Measurements from ENCODE around the gene ESRRG.

ESRRG gene

DNA sequence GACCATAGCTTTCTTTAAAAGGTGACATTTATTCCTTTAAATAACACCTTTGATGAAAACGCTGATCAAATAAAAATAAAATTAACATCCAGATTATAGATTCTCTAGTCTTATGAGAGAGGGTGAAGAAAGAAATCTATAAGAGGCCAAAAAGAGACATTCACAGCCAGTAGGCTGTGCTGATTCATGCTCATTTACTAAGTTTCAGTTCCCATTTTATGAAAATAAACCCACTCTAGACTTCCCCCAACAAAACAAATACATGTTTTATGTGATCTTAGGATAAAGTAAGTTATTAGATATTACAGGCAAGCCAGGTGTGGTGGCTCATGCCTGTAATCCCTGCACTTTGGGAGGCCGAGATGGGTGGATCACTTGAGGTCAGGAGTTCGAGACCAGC lies 21.1 kb downstream of the ESRRG start:
- no peak for DNase-seq

DNA sequence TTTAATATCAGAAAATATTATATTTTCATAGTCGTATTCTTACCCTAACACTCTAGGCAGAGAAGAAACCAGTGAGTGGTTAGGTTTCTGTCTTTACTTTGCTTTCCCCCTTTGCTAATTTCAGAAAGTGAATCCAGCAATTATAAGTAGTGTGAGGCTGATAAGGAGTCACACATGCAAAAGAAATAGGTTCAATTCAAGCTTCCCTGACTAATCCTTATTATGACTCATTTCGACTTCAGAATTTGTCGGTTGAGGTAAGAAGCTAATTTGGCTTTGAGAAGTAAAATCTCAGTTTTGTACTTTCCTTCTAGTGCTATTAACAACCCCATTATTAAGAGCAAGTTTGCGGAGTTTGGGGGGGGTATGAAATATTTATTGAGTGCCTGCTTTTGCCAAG lies 22.4 kb downstream of the ESRRG start:
- no peak for DNase-seq

- DNase-seq, result no peak
Measured at GRCh38 chr1:216691710-216692109, 31.5 kb downstream of the ESRRG start.

DNA sequence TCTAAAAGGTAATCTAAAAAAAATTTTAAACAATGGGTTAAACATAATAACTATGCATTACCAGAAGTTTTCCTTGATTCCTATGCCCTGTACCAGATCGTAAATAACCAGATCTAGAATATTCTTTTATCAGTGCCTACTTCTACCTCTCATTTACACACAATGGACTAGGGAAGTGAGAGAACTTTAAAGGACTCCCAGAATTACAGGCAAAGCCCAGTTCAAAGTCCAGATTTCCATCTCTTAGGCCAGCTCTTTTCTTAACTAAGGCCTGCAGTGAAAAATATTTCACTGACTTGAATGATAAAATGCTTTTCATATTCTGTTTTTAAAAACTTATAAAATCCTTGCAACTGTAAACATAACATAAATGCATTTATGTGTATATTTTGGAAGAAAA lies 32.6 kb downstream of the ESRRG start:
- no peak for DNase-seq

- DNase-seq, result no peak
Measured at GRCh38 chr1:216688127-216688657, 35.0 kb downstream of the ESRRG start.

- DNase-seq, result no peak
Measured at GRCh38 chr1:216686860-216687766, 36.1 kb downstream of the ESRRG start.

DNA sequence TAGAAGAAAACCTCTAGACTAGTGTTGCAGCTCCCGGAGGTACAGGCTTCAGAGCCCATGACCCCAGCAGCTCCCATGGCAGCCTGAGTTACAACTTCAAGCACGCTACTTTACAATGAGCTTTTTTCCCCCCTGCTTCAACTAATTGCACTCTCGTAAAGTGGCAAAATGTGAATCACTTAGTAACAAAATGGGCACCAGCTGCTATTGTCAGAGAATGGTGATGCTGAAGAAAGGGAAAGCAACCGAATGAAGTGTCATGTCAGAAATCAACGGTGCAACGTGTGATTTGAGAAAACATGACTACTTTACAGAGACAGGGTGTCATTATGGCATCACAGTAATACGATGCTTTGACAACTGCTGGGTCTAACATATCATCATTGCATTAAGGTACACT lies 40.5 kb downstream of the ESRRG start:
- DNase-seq, result no peak

DNA sequence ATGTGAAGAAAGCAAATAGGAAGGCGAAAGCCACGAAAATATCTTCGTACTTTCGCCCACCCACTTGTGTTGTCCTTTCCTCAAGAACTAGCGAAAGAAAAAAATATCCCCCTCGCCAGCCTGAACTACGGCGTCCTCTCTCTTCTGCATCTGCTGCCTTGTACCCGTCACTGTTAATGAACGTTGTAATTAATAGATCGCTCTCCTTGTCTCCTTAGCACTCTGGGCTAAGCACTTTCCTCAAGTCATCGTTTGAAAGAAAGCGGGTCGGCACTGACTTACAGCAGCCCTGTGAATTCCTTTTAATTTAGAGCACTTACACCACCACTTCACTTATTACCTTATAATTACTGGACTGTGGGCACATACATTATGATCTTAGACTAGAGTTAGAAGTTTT lies 44.1 kb downstream of the ESRRG start:
- no peak for DNase-seq

GRCh38 chr1:216670118-216670883 lies 52.9 kb downstream of the ESRRG start:
- DNase-seq, result no peak

DNA sequence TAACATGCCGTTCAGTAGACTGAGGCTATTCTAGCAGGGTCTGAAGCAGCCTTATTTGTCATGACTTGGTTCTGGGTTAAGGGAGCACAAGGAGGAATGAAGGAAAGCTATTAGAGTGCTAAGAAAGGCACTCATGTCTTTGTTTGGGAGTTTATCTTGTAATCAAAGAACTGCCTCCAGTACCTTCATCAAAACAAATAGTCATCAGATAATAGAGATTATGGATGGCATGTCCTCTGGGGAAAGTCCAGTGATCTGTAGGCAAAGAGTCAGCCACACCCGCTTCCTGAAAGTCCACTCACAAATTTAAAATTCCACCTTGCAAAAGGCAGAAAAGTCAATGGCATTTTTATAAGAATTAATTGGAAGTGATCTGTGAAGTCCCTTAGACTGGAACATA lies 56.8 kb downstream of the ESRRG start:
- no peak for DNase-seq

DNA sequence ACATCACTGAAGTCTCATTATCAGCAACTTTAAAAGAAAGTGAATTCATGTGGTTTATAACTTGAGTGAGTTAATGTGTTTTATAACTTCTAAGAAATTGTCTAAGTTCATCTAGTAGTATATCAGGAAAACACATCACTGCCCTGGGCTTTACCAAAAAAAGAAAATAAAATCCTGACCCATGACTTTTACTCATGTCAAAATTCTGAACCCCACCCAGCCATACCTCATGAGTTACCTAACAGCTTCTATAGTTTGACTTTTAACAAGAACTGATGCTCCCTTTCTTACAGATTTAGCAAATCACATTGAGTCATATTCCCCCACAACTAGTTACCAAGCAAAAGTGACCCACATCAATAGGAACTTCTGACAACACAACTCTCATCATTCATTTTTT lies 57.4 kb downstream of the ESRRG start:
- DNase-seq, result no peak

GRCh38 chr1:216665406-216665805 lies 57.8 kb downstream of the ESRRG start:
- no peak for DNase-seq

DNA sequence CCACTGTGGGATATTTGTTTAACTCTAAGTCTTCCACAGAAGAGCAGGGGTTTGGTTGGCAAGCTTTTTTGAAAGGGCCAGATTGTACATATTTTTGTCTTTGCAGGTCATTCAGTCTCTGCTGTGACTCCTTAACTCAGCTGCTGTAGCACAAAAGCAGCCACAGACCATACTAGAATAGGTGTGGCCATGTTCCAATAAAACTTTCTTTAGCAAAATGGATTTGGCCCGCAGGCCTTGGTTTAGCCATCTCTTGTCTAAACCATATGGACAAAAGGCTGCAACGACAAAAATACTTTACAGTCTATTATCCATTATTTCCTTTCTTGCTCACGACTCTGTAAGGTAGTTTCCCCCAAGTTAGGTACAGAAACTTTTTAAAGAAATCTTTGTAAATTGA lies 60.5 kb downstream of the ESRRG start:
- no peak for DNase-seq

- no peak for DNase-seq
Measured at GRCh38 chr1:216660561-216660960, 62.7 kb downstream of the ESRRG start.

DNA sequence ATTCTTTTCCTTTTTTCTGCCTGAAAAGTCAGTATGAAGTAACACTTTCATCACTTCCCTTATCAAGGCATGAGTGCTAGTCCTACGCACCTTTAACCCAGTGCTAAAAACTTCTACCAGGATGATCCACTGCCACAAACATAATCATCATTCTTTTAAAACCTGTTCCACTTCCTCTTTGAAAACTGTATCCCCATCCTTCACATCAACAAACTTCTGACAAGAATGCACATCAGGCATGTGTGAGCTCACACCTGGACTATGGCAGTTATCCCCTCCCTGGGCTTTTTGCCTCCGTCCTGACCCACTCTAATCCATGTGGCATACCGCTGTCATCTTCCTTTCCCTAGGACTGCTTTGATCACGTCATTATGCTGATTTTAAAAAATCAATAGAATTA lies 70.2 kb downstream of the ESRRG start:
- DNase-seq, result no peak

- DNase-seq, result no peak
Measured at GRCh38 chr1:216651826-216652418, 71.3 kb downstream of the ESRRG start.

- no peak for DNase-seq
Measured at GRCh38 chr1:216643176-216643575, 80.1 kb downstream of the ESRRG start.

- no peak for DNase-seq
Measured at GRCh38 chr1:216641669-216642460, 81.4 kb downstream of the ESRRG start.

DNA sequence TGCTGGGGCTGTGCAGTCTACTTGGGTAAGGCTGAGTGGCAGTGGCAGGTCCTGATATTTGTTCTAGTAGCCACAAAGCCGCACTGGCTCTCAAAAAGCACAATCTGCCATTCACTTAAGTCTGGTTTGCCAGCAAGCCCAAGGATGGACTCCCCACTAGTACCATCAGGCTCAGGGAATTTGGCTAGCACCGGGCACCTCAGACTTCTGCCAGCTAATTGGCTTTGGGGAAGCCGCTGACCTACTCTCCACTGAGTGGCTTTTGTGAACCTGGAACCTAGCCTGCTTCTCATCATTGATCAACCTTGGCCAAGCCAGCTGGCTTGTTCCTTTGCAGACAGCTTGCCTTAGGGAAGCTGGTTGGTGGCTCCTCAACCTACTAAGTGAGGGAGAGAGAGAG lies 83.1 kb downstream of the ESRRG start:
- DNase-seq, result no peak

DNA sequence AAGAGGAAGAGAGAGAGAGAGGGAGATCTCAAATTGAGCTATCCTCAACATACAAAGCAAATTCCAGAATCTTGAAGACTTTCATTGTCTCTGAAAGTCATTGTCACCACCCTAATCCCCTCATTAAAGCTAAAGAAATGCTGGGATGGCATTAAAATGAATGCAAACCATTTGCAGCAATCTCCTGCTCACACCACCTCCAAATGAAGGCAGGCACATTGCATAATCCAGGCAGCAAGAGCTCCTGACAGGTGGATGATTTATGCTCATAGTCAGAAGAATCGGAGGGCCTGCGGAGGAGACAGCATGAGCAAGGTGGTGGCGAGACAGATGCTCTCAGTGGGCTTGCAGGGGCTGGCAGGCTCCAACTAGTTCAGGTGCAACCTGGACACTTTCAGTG lies 90.2 kb downstream of the ESRRG start:
- no peak for DNase-seq

- DNase-seq, result no peak
Measured at GRCh38 chr1:216630532-216630931, 92.7 kb downstream of the ESRRG start.

DNA sequence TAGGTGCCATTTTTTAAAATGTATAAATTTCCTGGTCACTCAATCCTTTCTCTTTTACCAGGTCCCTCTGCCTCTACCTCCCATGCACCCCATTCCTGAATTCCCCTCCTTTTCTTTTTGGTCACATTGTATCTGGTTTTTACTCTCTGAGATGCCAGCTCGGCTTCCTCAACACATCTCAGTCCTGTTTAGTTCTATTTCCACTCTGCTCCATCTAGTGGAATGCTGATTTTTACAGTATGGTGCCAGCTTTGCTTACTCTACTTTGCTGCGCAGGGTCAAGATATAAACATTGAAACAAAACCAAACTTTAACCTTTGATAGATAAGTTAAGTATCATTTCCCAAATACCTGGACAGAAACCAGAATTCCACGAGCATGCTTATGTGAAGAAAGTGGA lies 96.0 kb downstream of the ESRRG start:
- DNase-seq, result no peak

Measured in NCI-H2029 (cell line).